WI38 (cell line): ENCODE data around the gene XXYLT1.
"Not testable (repeated sequence)": the region's sequence is repeated elsewhere in the genome, so short reads cannot be mapped to it uniquely, and the experiment has no call there.

Source experiments
- H3K4me3 ChIP-seq: 2 replicates; pipeline ENCODE4 v1.5.1; 2011; ENCODE audit warnings: low read depth, mild to moderate bottlenecking, control low read depth, low read length
- CTCF ChIP-seq: IDR thresholded peaks from 2 replicates; pipeline ENCODE4 v1.5.1; 2012; ENCODE audit warnings: low read depth, mild to moderate bottlenecking, control low read depth, low read length

Gene XXYLT1

DNA sequence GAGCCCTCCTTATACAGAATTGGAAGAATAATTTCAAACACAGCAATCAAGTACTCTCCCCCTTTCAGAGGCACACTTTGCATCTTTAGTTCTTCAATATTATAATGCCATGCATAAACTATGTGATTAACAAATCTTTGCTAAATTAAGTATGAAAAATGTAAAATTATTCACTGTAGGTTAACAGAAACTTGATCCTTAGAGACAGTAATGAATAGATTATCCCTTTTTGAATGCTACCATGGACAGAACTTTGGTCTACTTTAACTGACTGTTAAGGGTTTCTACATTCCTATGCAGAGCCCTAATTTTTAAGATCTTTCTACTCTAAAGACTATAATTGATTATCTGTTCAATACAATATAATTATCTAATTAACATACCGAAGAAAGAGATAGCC lies 25.7 kb upstream of the XXYLT1 start:
- no peak for TF ChIP-seq CTCF
- H3K4me3 ChIP-seq = no peak overlapping the region

- no peak for TF ChIP-seq CTCF
- H3K4me3 ChIP-seq = no peak overlapping the region
Measured at GRCh38 chr3:195291121-195291520, 20.2 kb upstream of the XXYLT1 start.

DNA sequence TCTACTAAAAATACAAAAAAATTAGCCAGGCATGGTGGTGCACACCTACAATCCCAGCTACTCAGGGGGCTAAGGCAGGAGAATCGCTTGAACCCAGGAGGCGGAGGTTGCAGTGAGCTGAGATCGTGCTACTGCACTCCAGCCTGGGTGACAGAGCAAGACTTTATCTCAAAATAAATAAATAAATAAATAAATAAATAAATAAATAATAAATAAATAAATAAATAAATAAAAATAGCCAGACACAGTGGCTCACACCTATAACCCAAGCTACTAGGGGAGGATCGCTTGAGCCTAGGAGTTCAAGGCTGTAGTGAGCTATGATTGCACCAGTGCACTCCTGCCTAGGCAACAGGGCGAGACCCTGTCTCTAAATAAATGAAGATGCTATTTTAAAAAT lies 19.7 kb upstream of the XXYLT1 start:
- not testable (repeated sequence) for H3K4me3 ChIP-seq

GRCh38 chr3:195286115-195286872 lies 15.3 kb upstream of the XXYLT1 start:
- H3K4me3 ChIP-seq = no peak overlapping the region
- TF ChIP-seq CTCF = no peak

GRCh38 chr3:195285372-195285771 lies 14.4 kb upstream of the XXYLT1 start:
- TF ChIP-seq CTCF = no peak
- no peak overlapping the region for H3K4me3 ChIP-seq

GRCh38 chr3:195284842-195285241 lies 13.9 kb upstream of the XXYLT1 start:
- H3K4me3 ChIP-seq = no peak overlapping the region

DNA sequence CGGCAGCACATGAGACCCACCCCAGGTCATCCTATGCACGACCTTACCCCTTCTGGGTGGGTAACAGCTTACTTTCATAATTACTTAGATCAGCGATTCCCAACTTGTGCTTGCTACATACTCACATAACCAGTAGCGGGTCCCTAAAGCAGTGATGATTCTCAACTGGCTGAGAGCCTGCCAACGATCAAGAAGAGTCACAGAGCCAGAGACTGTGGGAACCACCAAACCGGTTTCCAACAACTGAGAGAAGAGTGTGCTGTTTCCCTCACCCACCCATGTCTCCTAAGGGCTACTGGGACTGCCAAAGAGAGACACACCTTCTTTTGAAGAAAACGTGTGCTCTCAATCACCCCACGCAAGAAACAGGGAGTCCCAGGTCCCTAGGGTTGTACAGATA lies 12.0 kb upstream of the XXYLT1 start:
- TF ChIP-seq CTCF = no peak

More at GRCh38 chr3:195284842-195285241, 13.9 kb upstream of the XXYLT1 start:
- no peak for TF ChIP-seq CTCF

More for the DNA sequence above, 12.0 kb upstream of the XXYLT1 start:
- H3K4me3 ChIP-seq = no peak overlapping the region
